GM18870 (cell line): ENCODE results near the gene NCKAP5.

Experiments
- ATAC-seq: cut with Tn5 transposase; IDR thresholded peaks from one replicate; pipeline ENCODE4 v1.9.1; 2021; ENCODE audit warnings: moderate library complexity; ENCODE audit not compliant: unreplicated experiment

Gene NCKAP5

DNA sequence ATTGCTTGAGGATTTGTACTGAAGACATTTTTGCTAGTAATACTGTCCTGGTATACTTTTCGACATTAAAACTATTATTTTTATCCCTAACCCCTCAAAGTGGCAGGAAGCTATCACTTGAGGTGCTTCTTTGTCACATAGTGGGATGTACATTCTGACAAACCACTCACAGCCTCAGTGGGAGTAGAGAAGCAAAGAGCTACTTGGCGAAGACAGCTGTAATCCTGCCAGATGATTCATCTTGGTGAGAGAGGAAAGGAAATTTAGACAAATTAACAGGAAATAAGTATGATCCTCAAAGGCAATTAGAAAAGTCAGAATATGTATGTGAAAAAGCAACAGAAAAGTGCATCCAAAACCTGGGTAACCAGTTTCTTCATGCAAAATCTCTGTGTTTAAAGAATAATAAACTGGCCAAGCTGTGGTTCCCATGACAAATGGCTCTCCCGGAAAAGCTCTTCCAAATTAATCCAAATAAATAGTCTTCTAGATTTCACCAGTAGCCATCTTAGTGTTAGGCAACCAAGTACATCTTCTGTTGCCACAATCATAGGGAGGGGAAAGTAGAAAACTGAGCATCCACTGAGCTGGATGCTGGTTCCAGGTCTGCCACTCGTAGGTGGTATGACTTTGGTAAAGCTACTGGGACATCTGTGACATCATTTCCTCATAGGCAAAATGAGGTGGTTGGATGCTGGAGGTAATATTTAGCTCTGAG is 590.3 kb downstream of the NCKAP5 start:
- no peak for ATAC-seq

DNA sequence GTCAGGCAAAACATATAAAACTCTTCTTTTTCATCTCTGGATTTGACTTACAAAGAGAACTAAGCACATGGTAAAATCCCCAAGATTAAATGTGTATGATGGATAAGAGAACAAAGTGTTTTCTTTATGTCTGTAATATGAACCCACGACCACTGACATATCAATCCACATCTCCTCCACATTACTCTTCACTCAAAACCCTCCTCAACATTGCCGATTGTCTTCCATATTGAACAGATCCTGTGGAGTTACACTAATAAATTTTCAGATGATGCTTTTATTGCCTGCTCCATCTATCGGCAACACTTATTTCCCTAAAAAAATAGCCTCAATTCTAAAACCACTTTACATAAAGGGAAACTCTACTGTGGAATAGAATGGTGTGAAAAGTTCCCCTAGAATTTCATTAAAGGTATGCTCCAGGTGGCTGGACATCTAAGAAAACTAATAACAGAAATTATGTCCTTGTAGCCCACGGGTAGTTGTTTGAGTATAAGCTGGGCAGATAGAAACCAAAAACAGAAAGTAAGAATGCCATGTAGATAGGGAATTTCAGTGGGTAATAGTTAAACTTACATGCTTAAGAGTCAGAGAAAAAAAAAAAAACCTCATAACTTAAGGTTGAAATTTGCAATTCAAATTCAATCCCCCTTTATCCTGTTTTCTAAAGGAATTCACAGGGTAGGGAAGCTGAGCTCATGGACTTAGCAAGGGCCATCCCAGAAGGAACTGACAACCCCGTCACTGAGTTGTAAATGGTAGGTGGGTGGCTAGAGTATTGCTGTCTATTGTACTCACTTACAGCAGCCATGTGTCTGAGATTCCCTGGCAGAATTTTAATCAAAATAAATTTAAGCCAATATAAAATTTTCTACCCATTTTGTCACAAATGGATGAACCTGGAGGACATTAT is 592.8 kb downstream of the NCKAP5 start:
- peak; percentile 49 for ATAC-seq

- no peak for ATAC-seq
Measured at GRCh38 chr2:132974467-132975095, 593.7 kb downstream of the NCKAP5 start.

DNA sequence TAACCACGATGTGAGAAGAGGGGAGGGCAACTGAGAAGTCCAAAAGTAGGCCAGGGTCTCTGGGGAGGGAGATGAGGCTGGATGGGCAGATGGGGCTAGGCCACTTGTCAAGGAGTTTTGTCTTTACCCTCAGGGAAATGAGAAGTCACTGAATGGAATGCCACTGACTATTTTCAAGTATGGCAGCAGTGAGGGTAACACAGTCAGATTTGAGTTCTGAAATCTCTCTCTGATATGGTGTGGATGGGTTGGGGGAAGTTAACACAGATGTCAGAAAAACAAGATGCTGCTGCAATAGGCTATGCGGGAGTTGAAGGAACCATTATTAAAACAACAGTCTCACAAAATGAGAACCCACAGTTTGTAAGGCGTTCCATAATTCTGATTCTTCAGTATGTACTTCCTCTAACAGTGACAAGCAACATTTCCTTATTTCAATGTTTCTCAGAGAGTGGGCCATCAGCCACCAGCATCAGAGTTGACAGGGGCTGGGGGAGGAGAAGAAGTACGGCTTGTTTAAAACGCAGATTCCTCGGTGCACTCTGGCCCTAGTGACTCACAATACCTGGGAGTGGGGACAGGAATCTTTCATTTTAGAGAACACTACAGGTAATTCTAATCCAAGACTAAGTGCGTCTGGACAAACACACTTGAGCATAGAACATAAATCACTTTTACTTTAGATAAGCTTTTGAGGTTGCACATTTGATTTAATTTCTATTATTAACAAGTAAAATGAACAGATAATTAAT is 596.8 kb downstream of the NCKAP5 start:
- ATAC-seq, result no peak

DNA sequence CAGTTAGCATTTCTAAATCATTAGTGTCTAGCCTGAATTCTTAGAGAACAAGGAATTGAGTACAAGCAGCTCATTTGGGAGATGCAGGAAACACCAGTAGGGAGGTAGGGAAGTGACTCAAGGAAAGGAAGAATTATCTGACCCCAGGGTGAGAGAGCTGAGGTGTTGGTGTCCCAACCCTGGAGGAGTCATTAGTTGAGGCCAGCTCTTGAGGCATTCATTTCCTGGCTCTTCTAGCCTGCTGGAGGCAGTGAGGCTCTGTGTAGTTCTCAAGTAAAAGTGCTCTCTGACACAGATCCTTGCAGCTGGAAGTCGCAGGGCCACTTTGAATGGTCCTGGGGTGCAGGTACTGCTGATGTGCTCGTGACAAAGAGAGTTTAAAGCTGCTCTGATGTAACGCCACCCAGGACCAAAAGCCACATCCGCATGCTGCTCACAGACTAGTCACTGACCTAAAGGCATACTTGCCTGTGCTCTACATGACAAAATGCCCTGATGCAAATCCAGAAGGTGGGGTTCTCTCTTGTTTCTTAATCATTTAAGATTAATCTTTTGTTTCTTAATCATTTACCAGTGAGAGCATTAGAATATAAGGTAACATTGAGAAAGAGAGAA is 598.8 kb downstream of the NCKAP5 start:
- ATAC-seq, result no peak

DNA sequence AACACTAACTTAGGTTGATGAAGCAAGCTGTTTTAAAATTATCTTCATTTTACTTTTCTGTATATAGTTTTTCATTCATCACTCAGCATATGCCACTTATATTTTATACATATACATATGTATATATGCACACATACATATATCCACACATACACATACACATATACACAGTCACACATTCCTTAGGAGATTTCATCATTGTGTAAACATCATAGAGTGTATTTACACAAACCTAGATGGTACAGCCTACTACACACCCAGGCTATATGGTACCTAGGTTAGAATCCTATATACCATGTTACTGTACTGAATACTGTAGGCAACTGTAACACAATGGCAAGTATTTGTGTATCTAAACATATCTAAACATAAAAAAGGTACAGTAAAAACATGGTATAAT is 602.8 kb downstream of the NCKAP5 start:
- ATAC-seq, result no peak

- no peak for ATAC-seq
Measured at GRCh38 chr2:132963161-132963560, 605.1 kb downstream of the NCKAP5 start.

- no peak for ATAC-seq
Measured at GRCh38 chr2:132958887-132959286, 609.4 kb downstream of the NCKAP5 start.

DNA sequence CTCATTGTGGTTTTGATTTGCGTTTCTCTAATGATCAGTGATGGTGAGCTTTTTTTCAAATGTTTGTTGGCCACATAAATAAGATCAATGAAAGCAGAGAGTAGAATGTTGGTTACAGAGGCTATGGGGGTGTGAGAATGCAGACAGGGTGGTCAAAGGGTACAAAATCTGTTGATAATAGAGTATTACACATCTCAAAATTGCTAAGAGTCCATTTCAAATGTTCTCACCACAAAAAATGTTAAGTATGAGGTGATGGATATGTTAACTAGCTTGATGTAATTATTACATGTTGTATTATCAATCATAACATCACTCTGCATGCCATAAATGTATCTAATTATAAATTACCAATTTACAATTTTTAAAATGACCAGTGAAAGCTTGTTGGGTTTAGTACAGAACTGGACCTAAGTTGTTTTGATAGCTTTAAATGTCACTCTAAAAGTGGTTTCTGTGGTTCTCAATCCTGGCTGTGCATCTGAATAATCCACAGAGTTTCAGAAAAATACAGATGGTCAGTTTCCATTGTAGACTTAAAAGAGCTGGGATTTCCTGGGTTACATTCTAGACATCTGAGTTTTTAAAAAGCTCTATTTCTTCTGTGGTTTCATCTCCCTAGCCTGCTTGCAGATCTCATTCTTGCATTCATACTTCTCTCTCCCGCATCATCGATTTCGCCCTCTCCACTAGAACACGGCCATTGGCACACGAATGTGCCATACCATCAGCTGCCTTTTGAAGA is 612.2 kb downstream of the NCKAP5 start:
- ATAC-seq, result no peak

- ATAC-seq, result peak; percentile 91
Measured at GRCh38 chr2:132953771-132954170, 614.5 kb downstream of the NCKAP5 start.

- ATAC-seq, result no peak
Measured at GRCh38 chr2:132951008-132951714, 617.1 kb downstream of the NCKAP5 start.

DNA sequence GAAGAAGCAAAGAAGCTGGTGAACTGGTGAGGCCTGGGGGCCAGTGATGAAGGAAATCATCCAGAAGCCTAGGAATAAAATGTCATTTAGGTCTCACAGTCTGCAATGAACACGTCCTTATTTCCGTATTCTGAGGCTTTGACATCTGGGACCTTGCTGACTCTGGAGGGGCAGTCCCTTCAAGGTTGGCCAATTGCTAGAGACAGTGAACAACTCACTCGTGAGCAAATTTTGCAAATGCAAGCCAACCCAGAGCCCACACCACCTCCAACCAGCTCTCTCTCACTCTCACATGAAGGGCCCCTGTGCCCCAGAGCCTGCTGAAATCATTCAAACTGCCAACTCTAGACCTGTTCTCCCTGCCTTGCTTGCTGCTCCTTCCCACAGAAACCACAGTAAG is 619.2 kb downstream of the NCKAP5 start:
- ATAC-seq, result no peak

DNA sequence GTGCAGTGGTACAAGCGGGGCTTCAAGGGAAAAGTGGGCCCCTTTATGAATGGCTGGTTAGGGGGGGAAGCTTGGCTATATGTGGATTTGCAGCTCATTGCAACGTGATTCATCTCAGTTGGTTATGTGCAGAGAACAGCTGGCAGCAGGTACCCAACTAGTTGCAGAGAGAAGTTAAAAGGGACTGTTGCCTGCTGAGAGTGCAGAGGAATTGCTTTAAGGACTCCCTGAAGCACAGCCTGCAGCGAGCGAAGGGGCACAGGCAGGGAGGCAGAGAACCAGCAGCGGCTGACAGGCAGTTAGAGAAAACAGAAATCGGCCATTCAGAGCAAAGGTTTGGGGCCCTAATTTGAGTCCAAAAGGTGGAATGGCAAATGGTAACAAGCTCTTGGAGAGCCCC is 620.1 kb downstream of the NCKAP5 start:
- no peak for ATAC-seq

GRCh38 chr2:132943829-132944228 is 624.4 kb downstream of the NCKAP5 start:
- no peak for ATAC-seq

GRCh38 chr2:132941296-132942020 is 626.8 kb downstream of the NCKAP5 start:
- ATAC-seq, result no peak

GRCh38 chr2:132937629-132938028 is 630.6 kb downstream of the NCKAP5 start:
- no peak for ATAC-seq

DNA sequence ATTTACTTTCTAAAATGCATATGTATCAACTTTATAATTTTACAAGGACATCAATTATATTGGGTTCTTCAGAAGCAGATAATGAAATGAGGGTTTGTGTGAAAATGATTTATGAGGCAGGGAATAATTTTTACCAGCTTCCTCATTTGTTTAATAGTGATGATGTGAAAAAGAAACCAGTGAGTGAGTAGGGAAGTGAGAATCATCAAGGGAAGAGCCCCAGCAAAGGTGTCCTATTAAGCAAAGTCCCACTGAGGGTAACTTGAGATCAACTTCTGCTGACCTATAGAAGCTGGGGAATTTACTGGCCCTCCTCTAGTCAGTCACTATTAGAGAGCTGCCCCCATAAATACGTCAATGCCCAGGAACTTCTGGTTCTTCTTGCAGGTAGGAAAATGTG is 631.5 kb downstream of the NCKAP5 start:
- ATAC-seq, result peak; percentile 92

- ATAC-seq, result no peak
Measured at GRCh38 chr2:132936261-132936660, 632.0 kb downstream of the NCKAP5 start.

DNA sequence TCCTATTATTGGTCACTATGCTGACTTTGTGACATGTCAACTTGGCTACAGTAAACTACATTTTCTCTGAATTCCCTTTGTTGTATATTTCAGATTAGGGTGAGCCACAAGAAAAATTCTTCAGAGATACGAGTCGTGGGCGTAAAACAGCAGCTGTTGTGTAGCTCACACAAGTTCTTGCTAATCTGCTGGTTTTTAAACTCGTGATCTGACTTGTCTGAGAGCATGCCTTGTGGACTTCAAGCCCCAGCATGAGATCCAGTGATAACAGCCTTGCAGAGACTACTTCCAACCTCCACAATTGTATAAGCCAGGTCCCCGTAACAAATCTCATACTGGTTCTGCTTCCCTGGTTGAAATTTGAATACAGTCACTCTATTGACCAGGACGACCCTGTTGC is 638.5 kb downstream of the NCKAP5 start:
- no peak for ATAC-seq
